Ammon's horn (tissue), 1 donor: ENCODE data around the gene GGT1.
"Not testable (repeated sequence)": the region's sequence is repeated elsewhere in the genome, so short reads cannot be mapped to it uniquely, and the experiment has no call there.

Experiments
- DNase-seq: peaks from one replicate; pipeline ENCODE4 v3.0.0-alpha.2; 2016; ENCODE audit warnings: low spot score

The GGT1 gene

GRCh38 chr22:24584166-24584790, 18.7 kb upstream of the GGT1 start:
- no peak for DNase-seq

- DNase-seq = no peak
Observed at GRCh38 chr22:24584871-24585411, 18.1 kb upstream of the GGT1 start.

- DNase-seq = no peak
Observed at GRCh38 chr22:24585461-24585860, 17.5 kb upstream of the GGT1 start.

GRCh38 chr22:24585927-24586546, 17.0 kb upstream of the GGT1 start:
- no peak for DNase-seq

- no peak for DNase-seq
Observed at GRCh38 chr22:24587251-24587650, 15.7 kb upstream of the GGT1 start.

GRCh38 chr22:24587948-24588347, 15.0 kb upstream of the GGT1 start:
- no peak for DNase-seq

GRCh38 chr22:24588381-24588756, 14.6 kb upstream of the GGT1 start:
- DNase-seq = peak; percentile 95

GRCh38 chr22:24588757-24589481, 14.1 kb upstream of the GGT1 start:
- DNase-seq = peak; percentile 56

- no peak for DNase-seq
Observed at GRCh38 chr22:24589518-24590030, 13.4 kb upstream of the GGT1 start.

GRCh38 chr22:24590596-24591173, 12.3 kb upstream of the GGT1 start:
- DNase-seq = no peak

- no peak for DNase-seq
Observed at GRCh38 chr22:24591286-24591830, 11.6 kb upstream of the GGT1 start.

GRCh38 chr22:24592058-24592850, 10.7 kb upstream of the GGT1 start:
- no peak for DNase-seq

GRCh38 chr22:24592851-24593558, 10.0 kb upstream of the GGT1 start, which contains the start of gene LRRC75B:
LRRC75B (minus strand) TSS chr22:24593073; CDS start chr22:24593039, 34 bp downstream.
- peak; percentile 75 for DNase-seq

GRCh38 chr22:24593559-24593835, 9.5 kb upstream of the GGT1 start:
- DNase-seq = not testable (repeated sequence)

GRCh38 chr22:24593836-24594568, 9.0 kb upstream of the GGT1 start:
- DNase-seq = no peak

- no peak for DNase-seq
Observed at GRCh38 chr22:24594569-24595120, 8.3 kb upstream of the GGT1 start.

- DNase-seq = no peak
Observed at GRCh38 chr22:24595228-24595627, 7.8 kb upstream of the GGT1 start.

- no peak for DNase-seq
Observed at GRCh38 chr22:24595863-24596262, 7.1 kb upstream of the GGT1 start.

GRCh38 chr22:24597076-24597475, 5.9 kb upstream of the GGT1 start:
- not testable (repeated sequence) for DNase-seq

- no peak for DNase-seq
Observed at GRCh38 chr22:24599514-24599913, 3.5 kb upstream of the GGT1 start.
